Measurements from ENCODE around the gene TPST2. TPM values are rescaled to one million over a fixed set of nuclear protein-coding genes. Genes with fewer than 3 reads are reported as not detected.

TPST2 gene
- total and polyA plus RNA-seq, 8 donors: 91.4 to 534 (median 175) TPM

DNA sequence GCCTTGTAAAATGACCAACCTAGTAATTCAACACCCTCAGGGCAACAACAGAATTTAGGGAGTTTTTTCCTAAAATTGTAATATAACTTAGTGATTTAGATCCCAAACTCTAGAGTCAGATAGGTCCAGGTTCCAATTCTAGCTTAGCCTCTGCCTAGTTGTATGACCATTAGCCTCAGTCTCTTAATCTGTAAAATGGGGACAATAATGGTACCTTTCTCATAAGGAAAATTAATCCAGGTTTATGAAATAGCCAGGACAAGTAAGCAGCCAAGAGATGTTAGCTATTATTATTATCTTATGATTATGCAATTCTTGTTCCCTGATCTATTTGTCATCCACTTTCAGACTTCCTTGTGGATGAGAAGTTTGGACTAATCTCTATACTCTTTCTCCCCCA is 81.8 kb downstream of the TPST2 start:
- no peaks in the 10 kb centered on the region for H3K27me3 ChIP-seq
- H3K27ac ChIP-seq: no peak overlapping the region
- ATAC-seq (no peak), FAIRE-seq (no peak), DNase-seq (no peak)
- intact Hi-C loops (cut with DNase I): no loop called here
- TF ChIP-seq CTCF (IDR thresholded peaks at IDR 0.05): no peak
- peaks cover 6 to 68% (median 39%) of the 10 kb centered on the region in 3 donors for H3K36me3 ChIP-seq
- H3K9me3 ChIP-seq: no peaks in the 10 kb centered on the region
- no peak overlapping the region for H3K4me3 ChIP-seq
- peaks cover 0 to 14% (median 10%) of the 10 kb centered on the region in 3 donors for H3K4me1 ChIP-seq

GRCh38 chr22:26503758-26504157 is 86.2 kb downstream of the TPST2 start:
- no peak for TF ChIP-seq CTCF (IDR thresholded peaks at IDR 0.05)
- ATAC-seq: no peak
- H3K27ac ChIP-seq: no peak overlapping the region
- no peaks in the 10 kb centered on the region for H3K27me3 ChIP-seq
- no peaks in the 10 kb centered on the region for H3K9me3 ChIP-seq
- no peaks in the 10 kb centered on the region for H3K4me1 ChIP-seq
- intact Hi-C loops (cut with DNase I): no loop called here
- H3K36me3 ChIP-seq: peaks cover 6 to 97% (median 64%) of the 10 kb centered on the region in 3 donors
- WGBS, 2 donors: 79 to 86% methylated on average over 1 of the region's 1 CpG
- FAIRE-seq: no peak
- no peak overlapping the region for H3K4me3 ChIP-seq
- DNase-seq: no peak

- FAIRE-seq (no peak), DNase-seq (no peak), ATAC-seq (peak in 3 of 4 donors; percentile 55 to 79 (median 72))
- no peaks in the 10 kb centered on the region for H3K27me3 ChIP-seq
- WGBS, 2 donors: 48 to 51% methylated on average over 3 of the region's 3 CpGs
- no peaks in the 10 kb centered on the region for H3K9me3 ChIP-seq
- no peak overlapping the region for H3K4me3 ChIP-seq
- no peak for TF ChIP-seq CTCF (IDR thresholded peaks at IDR 0.05)
- H3K4me1 ChIP-seq: no peaks in the 10 kb centered on the region
- intact Hi-C loops (cut with DNase I): no loop called here
- peaks cover 6 to 96% (median 65%) of the 10 kb centered on the region in 3 donors for H3K36me3 ChIP-seq
- no peak overlapping the region for H3K27ac ChIP-seq
These were observed 87.0 kb downstream of the TPST2 start for GRCh38 chr22:26502688-26503561.

DNA sequence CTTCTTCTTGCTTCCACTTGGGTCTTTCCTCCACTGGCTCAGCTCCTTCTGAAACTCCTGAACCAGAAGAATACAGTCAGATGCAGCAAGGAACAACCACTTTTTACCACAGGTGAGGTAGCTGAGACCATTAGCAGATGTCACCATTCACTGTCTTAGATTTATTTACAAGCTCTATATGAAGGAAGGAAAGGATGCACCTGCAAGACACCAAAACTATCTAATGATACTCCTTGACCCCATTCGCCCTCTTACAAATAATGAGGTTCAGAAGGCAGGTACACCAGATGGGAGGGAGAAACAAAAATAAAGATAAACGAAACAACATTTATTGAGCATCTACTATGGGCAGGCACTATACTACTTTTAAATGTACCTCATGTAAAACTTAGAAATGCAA is 87.9 kb downstream of the TPST2 start:
- no peaks in the 10 kb centered on the region for H3K9me3 ChIP-seq
- H3K36me3 ChIP-seq: peaks cover 6 to 93% (median 65%) of the 10 kb centered on the region in 3 donors
- no peak for ATAC-seq
- no peak for FAIRE-seq
- DNase-seq: no peak
- no peak overlapping the region for H3K4me3 ChIP-seq
- no peaks in the 10 kb centered on the region for H3K27me3 ChIP-seq
- intact Hi-C loops (cut with DNase I): no loop called here
- H3K4me1 ChIP-seq: no peaks in the 10 kb centered on the region
- 84% methylated on average over 2 of the region's 2 CpGs for WGBS, 2 donors
- no peak for TF ChIP-seq CTCF (IDR thresholded peaks at IDR 0.05)
- no peak overlapping the region for H3K27ac ChIP-seq

DNA sequence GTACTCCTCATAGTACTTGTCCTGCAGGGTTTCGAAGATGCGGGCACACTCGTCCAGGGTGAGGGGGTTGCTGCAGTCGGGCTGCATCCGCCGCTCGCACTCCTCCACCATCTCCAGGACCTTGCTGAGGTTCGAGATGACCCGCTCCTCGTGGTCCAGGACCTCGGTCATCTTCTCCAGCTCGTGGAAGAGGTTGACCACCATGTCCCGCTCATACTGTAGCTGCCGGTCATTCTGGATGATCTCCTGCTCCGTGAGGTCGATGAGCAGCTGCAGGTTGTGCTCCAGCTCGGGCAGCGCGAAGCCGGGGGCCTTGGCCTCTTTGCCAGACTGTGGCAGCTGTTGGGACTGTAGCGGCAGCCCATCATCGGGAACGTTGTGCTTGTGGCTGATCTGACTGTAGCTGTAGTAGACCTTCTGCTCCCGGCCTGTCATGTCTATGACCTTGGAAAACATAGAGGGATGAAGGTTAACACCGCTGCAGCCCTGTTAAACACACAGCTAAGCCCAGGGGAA is 90.7 kb downstream of the TPST2 start:
- intact Hi-C loops (cut with DNase I): no loop called here
- TF ChIP-seq CTCF (IDR thresholded peaks at IDR 0.05): no peak
- Histone ChIP-seq H3K4me3 (no peak overlapping the region), H3K27ac (no peak overlapping the region), H3K36me3 (peaks cover 0 to 87% (median 57%) of the 10 kb centered on the region in 3 donors), H3K27me3 (no peaks in the 10 kb centered on the region), H3K4me1 (no peaks in the 10 kb centered on the region), H3K9me3 (no peaks in the 10 kb centered on the region)
- FAIRE-seq (no peak), ATAC-seq (no peak), DNase-seq (no peak)
- WGBS, 2 donors: 86 to 89% methylated on average over 25 of the region's 25 CpGs

Data from pancreas (tissue), 10 donors.